Neutrophil (primary cell): ENCODE results near the gene SEC14L6.
"Not testable (repeated sequence)": the region's sequence is repeated elsewhere in the genome, so short reads cannot be mapped to it uniquely, and the experiment has no call there.

ENCODE experiments used
- H3K27ac ChIP-seq: fragments of 200-600 bp; sonication (generic); 2 replicates; pipeline ENCODE4 v1.5.1; 2016; ENCODE audit warnings: mild to moderate bottlenecking, moderate library complexity
- H3K27me3 ChIP-seq: fragments of 200-600 bp; sonication (generic); 2 replicates; pipeline ENCODE4 v1.6.0; 2016; ENCODE audit warnings: mild to moderate bottlenecking
- H3K36me3 ChIP-seq: fragments of 200-600 bp; sonication (generic); 2 replicates; pipeline ENCODE4 v1.5.1; 2017
- H3K4me1 ChIP-seq, 2 experiments: fragments of 200-600 bp in 1 of 2; sonication (generic) in 1 of 2; 1 replicate in 1 of 2; 2 replicates in 1 of 2; pipeline versions ENCODE4 v1.5.1 to v1.6.1; 2013 to 2016; ENCODE audit warnings: low read depth in 1 of 2, low read length in 1 of 2, mild to moderate bottlenecking in 1 of 2, moderate library complexity in 1 of 2; ENCODE audit not compliant: control insufficient read depth in 1 of 2, insufficient read depth in 1 of 2
- H3K4me3 ChIP-seq, 2 experiments: fragments of 200-600 bp in 1 of 2; sonication (generic) in 1 of 2; 1 replicate in 1 of 2; 2 replicates in 1 of 2; pipeline ENCODE4 v1.5.1; 2013 to 2016; ENCODE audit warnings: low read depth in 1 of 2, low read length in 1 of 2, mild to moderate bottlenecking in 1 of 2, moderate library complexity in 1 of 2
- H3K9me3 ChIP-seq: fragments of 200-600 bp; sonication (generic); 2 replicates; pipeline ENCODE4 v1.5.1; 2016
- CTCF ChIP-seq: fragments of 200-600 bp; sonication (generic); IDR thresholded peaks from 2 replicates; pipeline ENCODE4 v1.5.1; 2016; ENCODE audit warnings: antibody characterized with exemption

The SEC14L6 gene

GRCh38 chr22:30557243-30557642 is 10.7 kb upstream of the SEC14L6 start:
- no peaks in the 10 kb centered on the region for H3K36me3 ChIP-seq
- no peaks in the 10 kb centered on the region for H3K9me3 ChIP-seq
- H3K27me3 ChIP-seq = no peaks in the 10 kb centered on the region
- no peak for TF ChIP-seq CTCF
- no peaks in the 10 kb centered on the region for H3K4me1 ChIP-seq
- H3K4me3 ChIP-seq = no peak overlapping the region
- no peak overlapping the region for H3K27ac ChIP-seq

- no peaks in the 10 kb centered on the region for H3K9me3 ChIP-seq
- H3K4me3 ChIP-seq = no peak overlapping the region
- H3K36me3 ChIP-seq = no peaks in the 10 kb centered on the region
- H3K27ac ChIP-seq = no peak overlapping the region
- no peak for TF ChIP-seq CTCF
- no peaks in the 10 kb centered on the region for H3K27me3 ChIP-seq
- no peaks in the 10 kb centered on the region for H3K4me1 ChIP-seq
Observed at GRCh38 chr22:30556388-30556787, 9.8 kb upstream of the SEC14L6 start.

GRCh38 chr22:30555282-30556210 is 9.0 kb upstream of the SEC14L6 start:
- no peaks in the 10 kb centered on the region for H3K36me3 ChIP-seq
- no peak for TF ChIP-seq CTCF
- no peak overlapping the region for H3K4me3 ChIP-seq
- H3K27ac ChIP-seq = no peak overlapping the region
- no peaks in the 10 kb centered on the region for H3K4me1 ChIP-seq
- no peaks in the 10 kb centered on the region for H3K9me3 ChIP-seq
- H3K27me3 ChIP-seq = no peaks in the 10 kb centered on the region

GRCh38 chr22:30553971-30554370 is 7.4 kb upstream of the SEC14L6 start:
- no peak overlapping the region for H3K27ac ChIP-seq
- H3K9me3 ChIP-seq = no peaks in the 10 kb centered on the region
- no peak for TF ChIP-seq CTCF
- no peaks in the 10 kb centered on the region for H3K4me1 ChIP-seq
- no peak overlapping the region for H3K4me3 ChIP-seq
- no peaks in the 10 kb centered on the region for H3K36me3 ChIP-seq
- peaks cover 4% of the 10 kb centered on the region for H3K27me3 ChIP-seq

- H3K9me3 ChIP-seq = no peaks in the 10 kb centered on the region
- no peak for TF ChIP-seq CTCF
- no peak overlapping the region for H3K27ac ChIP-seq
- no peaks in the 10 kb centered on the region for H3K36me3 ChIP-seq
- no peak overlapping the region for H3K4me3 ChIP-seq
- H3K27me3 ChIP-seq = peaks cover 7% of the 10 kb centered on the region
- no peaks in the 10 kb centered on the region for H3K4me1 ChIP-seq
Observed at GRCh38 chr22:30552719-30553118, 6.2 kb upstream of the SEC14L6 start.

- H3K4me3 ChIP-seq, H3K9me3 ChIP-seq, H3K27me3 ChIP-seq, H3K27ac ChIP-seq, H3K4me1 ChIP-seq, H3K36me3 ChIP-seq: not testable (repeated sequence)
Observed at GRCh38 chr22:30551813-30552212, 5.3 kb upstream of the SEC14L6 start.
